Panc1 (cell line): ENCODE results near the gene HACD3.

Experiments used
- CTCF ChIP-seq: fragments of 450-650 bp; IDR thresholded peaks from 2 replicates; pipeline ENCODE4 v1.5.1; 2017; ENCODE audit warnings: mild to moderate bottlenecking
- POLR2AphosphoS5 ChIP-seq: IDR thresholded peaks from 2 replicates; pipeline ENCODE4 v1.6.1; 2012; ENCODE audit warnings: mild to moderate bottlenecking, low read depth, low read length, moderate library complexity
- REST ChIP-seq, 2 experiments: IDR thresholded peaks; 2 replicates each; pipeline ENCODE4 v1.6.1; 2011 to 2012; ENCODE audit warnings: low read depth in 2 of 2, control low read depth in 1 of 2, low read length in 1 of 2, mild to moderate bottlenecking in 1 of 2, moderate library complexity in 1 of 2; ENCODE audit not compliant: insufficient read depth in 1 of 2
- TCF7L2 ChIP-seq: IDR thresholded peaks from 2 replicates; pipeline ENCODE4 v1.6.1; 2011; ENCODE audit warnings: mild to moderate bottlenecking, low read depth, low read length, inconsistent platforms

- TF ChIP-seq CTCF (no peak), TCF7L2 (no peak), POLR2AphosphoS5 (no peak), REST (IDR thresholded peaks at IDR 0.05; ENCODE audit: insufficient read depth in 1 of 2, low read depth in 2 of 2, low read length in 1 of 2) (no peak)
Observed at GRCh38 chr15:65521350-65521749, 8.9 kb upstream of the HACD3 start.
